Gastroesophageal sphincter (tissue), 4 donors: ENCODE results near the gene GRIP2. TPM values are rescaled to one million over a fixed set of nuclear protein-coding genes. Genes with fewer than 3 reads are reported as not detected.
"Not testable (repeated sequence)": the region's sequence is repeated elsewhere in the genome, so short reads cannot be mapped to it uniquely, and the experiment has no call there.

Source experiments
- ATAC-seq: fragments of 150-250 bp; one replicate; pipeline ENCODE4 v1.9.1; 2016; ENCODE audit warnings: mild to moderate bottlenecking, moderate library complexity
- H3K27ac ChIP-seq, 4 donors: fragments of 200-600 bp; sonication (generic) in 3 of 4; 1 replicate in 3 of 4; 2 replicates in 1 of 4; pipeline ENCODE4 v1.5.1; 2016 to 2019
- H3K27me3 ChIP-seq: fragments of 200-600 bp; sonication (generic); one replicate; pipeline ENCODE4 v1.5.1; 2019
- H3K36me3 ChIP-seq, 2 donors: fragments of 200-600 bp; sonication (generic); one replicate each; pipeline ENCODE4 v1.5.1; 2019; ENCODE audit warnings: control low read depth in 1 of 2
- H3K4me1 ChIP-seq, 3 donors: fragments of 200-600 bp; sonication (generic); 1 replicate in 2 of 3; 2 replicates in 1 of 3; pipeline ENCODE4 v1.5.1; 2016 to 2019; ENCODE audit warnings: control low read depth in 2 of 3
- H3K4me3 ChIP-seq, 2 donors: fragments of 200-600 bp; sonication (generic); one replicate each; pipeline ENCODE4 v1.5.1; 2019; ENCODE audit warnings: mild to moderate bottlenecking in 1 of 2, moderate library complexity in 1 of 2
- H3K9me3 ChIP-seq, 3 donors: fragments of 200-600 bp; sonication (generic); one replicate each; pipeline ENCODE4 v1.5.1; 2017 to 2019; ENCODE audit warnings: control low read depth in 2 of 3
- CTCF ChIP-seq, 4 experiments: fragments of 200-600 bp in 2 of 4; fragments of 450-650 bp in 2 of 4; sonication (generic) in 1 of 4; IDR thresholded peaks; one replicate each; pipeline ENCODE4 v1.5.1; 2017 to 2019; ENCODE audit warnings: antibody characterized with exemption in 4 of 4, mild to moderate bottlenecking in 2 of 4, moderate library complexity in 2 of 4
- EP300 ChIP-seq: sonication (generic); formaldehyde crosslinking; IDR thresholded peaks from one replicate; pipeline ENCODE4 v1.6.1; 2017; ENCODE audit warnings: antibody characterized with exemption, mild to moderate bottlenecking
- POLR2A ChIP-seq, 2 donors: fragments of 450-650 bp; IDR thresholded peaks; one replicate each; pipeline ENCODE4 v1.6.1; 2017; ENCODE audit warnings: antibody characterized with exemption in 2 of 2, mild to moderate bottlenecking in 2 of 2, moderate library complexity in 1 of 2
- POLR2AphosphoS5 ChIP-seq: sonication (generic); formaldehyde crosslinking; IDR thresholded peaks from one replicate; pipeline ENCODE4 v1.6.1; 2017; ENCODE audit warnings: antibody characterized with exemption
- WGBS, 2 donors: methylation state at CpG; one replicate each; pipeline ENCODE4 v1.1.5; 2018; ENCODE audit warnings: low coverage in 1 of 2; 5-methylcytosine and 5-hydroxymethylcytosine counted together
- total RNA-seq, 4 donors: library from RNA; depleted of rRNA; stranded (reverse); fragments of >200 nt; gene quantifications; one replicate each; pipeline ENCODE4 v1.1.0, GENCODE V29; 2016

Gene GRIP2
- total RNA-seq, 4 donors from 2014 or later = 0.27 to 1.6 (median 0.72) TPM

GRCh38 chr3:14518893-14519292 is 21.2 kb downstream of the GRIP2 start:
- ATAC-seq = no peak

DNA sequence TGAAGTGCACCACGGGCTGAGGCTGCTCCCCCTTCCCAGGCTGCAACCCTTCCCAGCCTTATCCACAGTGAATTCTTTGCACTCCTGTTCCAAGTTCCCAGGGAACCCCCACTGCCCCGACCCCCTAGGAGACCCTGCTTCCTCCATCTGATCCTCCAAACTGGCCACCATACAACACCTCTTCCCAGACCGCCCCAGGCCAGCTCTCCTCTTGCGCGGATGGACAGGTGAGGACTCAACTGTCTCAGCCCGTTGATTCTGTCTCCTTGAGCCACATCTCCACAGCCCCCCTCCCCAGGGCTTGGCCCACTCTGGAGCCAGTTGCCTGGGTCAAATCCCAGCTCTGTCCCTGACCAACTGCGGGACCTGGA is 21.7 kb downstream of the GRIP2 start:
- TF ChIP-seq CTCF (IDR thresholded peaks at IDR 0.05) = no peak
- TF ChIP-seq EP300 = no peak
- no peak for TF ChIP-seq POLR2A (IDR thresholded peaks at IDR 0.05)
- no peak for TF ChIP-seq POLR2AphosphoS5
- no peaks in the 10 kb centered on the region for H3K36me3 ChIP-seq
- no peak overlapping the region for H3K27ac ChIP-seq
- no peaks in the 10 kb centered on the region for H3K9me3 ChIP-seq
- ATAC-seq = no peak
- peaks cover 0 to 19% (median 3%) of the 10 kb centered on the region in 3 donors for H3K4me1 ChIP-seq
- no peaks in the 10 kb centered on the region for H3K27me3 ChIP-seq
- no peak overlapping the region for H3K4me3 ChIP-seq
- WGBS, 2 donors = 100% methylated on average over 1 of the region's 7 CpGs; no CpG with 5 or more reads in 1 of the 2 donors

More at GRCh38 chr3:14518893-14519292, 21.2 kb downstream of the GRIP2 start:
- H3K36me3 ChIP-seq = no peaks in the 10 kb centered on the region
- H3K9me3 ChIP-seq = no peaks in the 10 kb centered on the region
- no peak overlapping the region for H3K27ac ChIP-seq
- H3K4me3 ChIP-seq = no peak overlapping the region
- WGBS, 2 donors = 92 to 95% methylated on average over 6 to 11 of the region's 11 CpGs
- H3K27me3 ChIP-seq = no peaks in the 10 kb centered on the region
- peaks cover 0 to 19% (median 3%) of the 10 kb centered on the region in 3 donors for H3K4me1 ChIP-seq
- no peak for TF ChIP-seq POLR2A (IDR thresholded peaks at IDR 0.05)
- TF ChIP-seq POLR2AphosphoS5 = no peak
- no peak for TF ChIP-seq CTCF (IDR thresholded peaks at IDR 0.05)
- no peak for TF ChIP-seq EP300

GRCh38 chr3:14517601-14518431 is 22.3 kb downstream of the GRIP2 start:
- no peak for ATAC-seq
- WGBS, 2 donors = 58 to 69% methylated on average over 3 to 6 of the region's 22 CpGs
- Histone ChIP-seq H3K4me1 (peaks cover 0 to 14% (median 3%) of the 10 kb centered on the region in 3 donors), H3K36me3 (no peaks in the 10 kb centered on the region), H3K27me3 (no peaks in the 10 kb centered on the region), H3K9me3 (no peaks in the 10 kb centered on the region), H3K4me3 (no peak overlapping the region), H3K27ac (no peak overlapping the region)
- TF ChIP-seq POLR2AphosphoS5 (no peak), EP300 (no peak), CTCF (IDR thresholded peaks at IDR 0.05) (no peak), POLR2A (IDR thresholded peaks at IDR 0.05) (no peak)

- no peak for ATAC-seq
- WGBS, 2 donors = 79 to 96% methylated on average over 3 to 8 of the region's 13 CpGs
Measured at GRCh38 chr3:14516738-14517345, 23.3 kb downstream of the GRIP2 start.

DNA sequence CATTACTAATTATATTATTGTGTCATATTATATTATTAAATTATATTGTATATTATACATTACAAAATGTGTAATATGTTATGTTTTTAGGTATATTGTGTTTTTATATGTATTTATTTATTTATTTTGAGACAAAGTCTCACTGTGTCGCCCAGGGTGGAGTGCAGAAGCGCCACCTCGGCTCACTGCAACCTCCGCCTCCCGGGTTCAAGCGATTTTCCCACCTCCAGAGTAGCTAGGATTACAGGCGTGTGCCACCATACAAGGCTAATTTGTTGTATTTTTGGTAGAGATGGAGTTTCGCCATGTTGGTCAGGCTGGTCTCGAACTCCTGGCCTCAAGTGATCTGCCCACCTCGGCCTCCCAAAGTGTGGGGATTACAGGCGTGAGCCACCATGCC is 24.6 kb downstream of the GRIP2 start:
- not testable (repeated sequence) for H3K36me3 ChIP-seq, H3K27me3 ChIP-seq, H3K4me3 ChIP-seq, H3K9me3 ChIP-seq, H3K4me1 ChIP-seq, ATAC-seq, H3K27ac ChIP-seq
- WGBS, 2 donors = 90 to 98% methylated on average over 9 to 11 of the region's 11 CpGs

More at GRCh38 chr3:14516738-14517345, 23.3 kb downstream of the GRIP2 start:
- TF ChIP-seq POLR2A (IDR thresholded peaks at IDR 0.05) (no peak), POLR2AphosphoS5 (no peak), CTCF (IDR thresholded peaks at IDR 0.05) (no peak), EP300 (no peak)
- no peaks in the 10 kb centered on the region for H3K9me3 ChIP-seq
- H3K36me3 ChIP-seq = no peaks in the 10 kb centered on the region
- H3K4me1 ChIP-seq = peaks cover 0 to 4% (median 0%) of the 10 kb centered on the region in 3 donors
- no peak overlapping the region for H3K27ac ChIP-seq
- no peaks in the 10 kb centered on the region for H3K27me3 ChIP-seq
- H3K4me3 ChIP-seq = no peak overlapping the region
